ENCODE measurements around the gene ME3.
"Not testable (repeated sequence)": the region's sequence is repeated elsewhere in the genome, so short reads cannot be mapped to it uniquely, and the experiment has no call there.

- TF ChIP-seq POLR2A, CTCF (IDR thresholded peaks at IDR 0.05): not testable (repeated sequence)
These were observed 255.5 kb downstream of the ME3 start for GRCh38 chr11:86416951-86417350.

All from lower leg skin (tissue), 3 donors.